Common myeloid progenitor, CD34-positive (primary cell): Measurements from ENCODE around the gene ARHGAP26.
"Not testable (repeated sequence)": the region's sequence is repeated elsewhere in the genome, so short reads cannot be mapped to it uniquely, and the experiment has no call there.

Experiments
- CTCF ChIA-PET: fragments of 350-600 bp; sonication (Branson Sonifier 250); formaldehyde crosslinking; loops from one replicate; lab custom pipeline; 2021; ENCODE audit warnings: antibody characterized with exemption; lab: Charles Lee
- POLR2A ChIA-PET: fragments of 350-600 bp; sonication (Branson Sonifier 250); formaldehyde crosslinking; loops from one replicate; lab custom pipeline; 2021; ENCODE audit warnings: antibody characterized with exemption; lab: Charles Lee
- DNase-seq, 3 donors: peaks; one replicate each; pipeline versions ENCODE4 v3.0.0 to v3.0.0-alpha.2; 2013
- H3K27ac ChIP-seq, 2 experiments: 1 replicate in 1 of 2; 2 replicates in 1 of 2; pipeline ENCODE4 v1.7.0; 2013; ENCODE audit warnings: inconsistent platforms in 2 of 2, low read length in 2 of 2, mild to moderate bottlenecking in 2 of 2, low read depth in 1 of 2, moderate library complexity in 1 of 2; ENCODE audit not compliant: severe bottlenecking in 2 of 2, insufficient read depth in 1 of 2, poor library complexity in 1 of 2
- H3K27me3 ChIP-seq, 5 experiments: replicated peaks in 2 of 5; 1 replicate in 3 of 5; 2 replicates in 2 of 5; pipeline versions ENCODE4 v1.6.1 to v1.7.0; 2013; ENCODE audit warnings: low read length in 4 of 5, mild to moderate bottlenecking in 2 of 5, moderate library complexity in 2 of 5, inconsistent platforms in 1 of 5; ENCODE audit not compliant: insufficient read depth in 5 of 5, control insufficient read depth in 4 of 5
- H3K36me3 ChIP-seq, 4 experiments: 1 replicate in 2 of 4; 2 replicates in 2 of 4; pipeline versions ENCODE4 v1.6.1 to v1.7.0; 2013; ENCODE audit warnings: low read length in 3 of 4, control low read depth in 1 of 4, mild to moderate bottlenecking in 1 of 4; ENCODE audit not compliant: control insufficient read depth in 4 of 4, insufficient read depth in 4 of 4
- H3K4me1 ChIP-seq, 4 experiments: 1 replicate in 3 of 4; 2 replicates in 1 of 4; pipeline versions ENCODE4 v1.6.1 to v1.7.1; 2013; ENCODE audit warnings: low read length in 3 of 4, mild to moderate bottlenecking in 3 of 4, control low read depth in 1 of 4, inconsistent platforms in 1 of 4, moderate library complexity in 1 of 4; ENCODE audit not compliant: control insufficient read depth in 4 of 4, insufficient read depth in 4 of 4; ENCODE audit errors: control extremely low read depth in 1 of 4
- H3K4me3 ChIP-seq, 7 experiments: 1 replicate in 4 of 7; 2 replicates in 3 of 7; pipeline versions ENCODE4 v1.5.1 to v1.7.0; 2013; ENCODE audit warnings: mild to moderate bottlenecking in 7 of 7, low read length in 6 of 7, moderate library complexity in 6 of 7, inconsistent platforms in 2 of 7, low read depth in 2 of 7, control low read depth in 1 of 7; ENCODE audit not compliant: insufficient read depth in 4 of 7, control insufficient read depth in 1 of 7; ENCODE audit errors: extremely low read depth in 1 of 7
- H3K9me3 ChIP-seq, 5 experiments: 1 replicate in 4 of 5; 2 replicates in 1 of 5; pipeline versions ENCODE4 v1.6.1 to v1.7.1; 2013; ENCODE audit warnings: low read length in 4 of 5, mild to moderate bottlenecking in 2 of 5, inconsistent platforms in 1 of 5, low read depth in 1 of 5, moderate library complexity in 1 of 5; ENCODE audit not compliant: control insufficient read depth in 4 of 5, insufficient read depth in 2 of 5; ENCODE audit errors: control extremely low read depth in 1 of 5
- WGBS: methylation state at CpG from one replicate; pipeline ENCODE4 v1.1.5; 2013; ENCODE audit not compliant: insufficient coverage; 5-methylcytosine and 5-hydroxymethylcytosine counted together

ARHGAP26 gene

DNA sequence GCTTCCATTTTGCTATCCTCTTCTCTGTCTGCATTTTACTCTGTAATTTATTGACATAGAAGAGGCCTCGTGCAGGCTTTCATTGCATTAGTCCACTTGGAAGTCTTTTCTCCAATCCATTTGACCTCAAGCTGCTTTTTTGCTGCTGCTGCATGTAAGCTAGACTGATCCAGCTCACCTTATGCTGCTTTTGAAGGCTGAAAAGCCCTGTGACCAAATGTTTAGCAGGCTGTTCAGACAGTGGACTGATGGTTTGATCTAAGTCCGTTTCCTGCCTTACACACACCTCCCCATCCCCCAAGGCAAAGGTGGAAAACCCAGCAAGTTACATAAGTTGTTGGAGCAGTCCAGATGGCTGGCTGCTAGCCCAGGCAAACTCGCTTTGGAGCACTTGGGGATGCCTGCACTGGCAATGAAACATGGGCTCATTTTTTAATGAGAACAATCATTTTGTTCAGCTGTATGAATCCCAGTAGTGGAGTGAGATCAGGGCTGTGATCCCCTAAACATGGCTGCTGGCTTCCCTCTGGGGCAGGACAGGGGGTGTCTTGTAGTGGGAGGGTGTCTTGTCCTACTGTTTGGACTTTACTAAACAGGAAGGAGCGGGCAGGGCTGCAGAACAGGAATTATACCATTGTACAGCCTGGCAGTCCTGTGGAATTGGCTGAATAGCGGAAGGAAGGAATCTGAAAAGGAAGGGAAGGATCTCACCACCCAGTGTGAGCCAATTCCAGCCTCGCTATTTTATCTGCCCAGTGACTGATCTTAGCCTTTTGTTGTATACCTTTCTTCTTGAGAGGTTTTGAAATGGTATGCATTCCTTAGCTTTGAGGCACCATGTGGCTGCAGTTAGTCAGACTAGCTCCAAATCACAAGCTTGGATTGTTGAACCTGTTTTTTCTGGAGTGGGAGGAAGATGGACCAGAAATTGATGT, 212.0 kb downstream of the ARHGAP26 start:
- H3K27me3 ChIP-seq = no peaks in the 10 kb centered on the region
- H3K4me1 ChIP-seq = peaks cover 15 to 59% (median 52%) of the 10 kb centered on the region in 4 experiments
- peak overlapping the region in 2 of 7 experiments; percentile 12 to 19 for H3K4me3 ChIP-seq
- no peak overlapping the region for H3K27ac ChIP-seq
- H3K36me3 ChIP-seq = no peaks in the 10 kb centered on the region
- ChIA-PET POLR2A (interaction anchor here (1.0 kb wide), 1 partner anchor 269 kb away, joined by 3 read pairs; no protein-coding TSS in a partner anchor), CTCF (interaction anchor here (0.7 to 2.3 kb wide), 4 partner anchors 20 to 422 kb away, joined by 3 to 8 read pairs (median 4); no protein-coding TSS in a partner anchor)
- no peak for DNase-seq
- peaks cover 0 to 2% (median 0%) of the 10 kb centered on the region in 5 experiments for H3K9me3 ChIP-seq
- WGBS = 60% methylated on average over 5 of the region's 6 CpGs

- Histone ChIP-seq H3K27ac (no peak overlapping the region), H3K4me3 (no peak overlapping the region), H3K27me3 (no peaks in the 10 kb centered on the region), H3K9me3 (peaks cover 0 to 2% (median 0%) of the 10 kb centered on the region in 5 experiments), H3K4me1 (peaks cover 12 to 53% (median 46%) of the 10 kb centered on the region in 4 experiments), H3K36me3 (no peaks in the 10 kb centered on the region)
- ChIA-PET CTCF (interaction anchor here (0.7 to 2.3 kb wide), 3 partner anchors 19 to 422 kb away, joined by 3 to 8 read pairs (median 5); no protein-coding TSS in a partner anchor), POLR2A (no interaction called here)
- no peak for DNase-seq
- WGBS = 92% methylated on average over 2 of the region's 4 CpGs
Observed at GRCh38 chr5:142982821-142983200, 212.6 kb downstream of the ARHGAP26 start.

DNA sequence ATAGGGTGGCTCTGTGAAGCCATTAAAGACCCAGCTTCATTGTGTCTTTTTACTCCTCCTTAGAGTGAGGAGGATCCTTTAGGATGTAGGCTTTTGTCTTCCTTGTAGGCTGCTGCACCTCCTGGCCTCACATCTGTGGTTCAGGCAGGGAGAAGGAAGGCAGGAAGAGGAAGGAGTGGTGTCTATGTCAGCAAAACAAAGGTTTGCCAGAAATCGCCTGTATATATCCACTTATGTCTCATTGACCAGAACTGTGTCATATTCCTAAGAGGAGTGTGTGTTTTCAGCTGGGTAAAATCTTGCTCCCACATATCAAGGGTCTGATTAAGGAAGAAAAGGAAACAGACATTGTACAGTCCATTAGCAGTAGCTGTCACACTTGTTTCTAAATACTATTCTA, 213.8 kb downstream of the ARHGAP26 start:
- no peaks in the 10 kb centered on the region for H3K27me3 ChIP-seq
- H3K36me3 ChIP-seq = no peaks in the 10 kb centered on the region
- ChIA-PET CTCF (interaction anchor here (2.1 to 2.4 kb wide), 2 partner anchors 9 to 11 kb away, joined by 8 to 11 read pairs; no protein-coding TSS in a partner anchor), POLR2A (no interaction called here)
- peaks cover 0 to 2% (median 0%) of the 10 kb centered on the region in 5 experiments for H3K9me3 ChIP-seq
- H3K4me3 ChIP-seq = no peak overlapping the region
- WGBS = no CpG with 5 or more reads among the region's 1 CpG
- H3K27ac ChIP-seq = peak overlapping the region in 1 of 2 experiments; percentile 15
- DNase-seq = no peak
- peaks cover 5 to 43% (median 37%) of the 10 kb centered on the region in 4 experiments for H3K4me1 ChIP-seq

- WGBS = no CpG with 5 or more reads among the region's 2 CpGs
- Histone ChIP-seq H3K27ac (no peak overlapping the region), H3K36me3 (no peaks in the 10 kb centered on the region), H3K4me3 (no peak overlapping the region), H3K9me3 (peaks cover 0 to 2% (median 0%) of the 10 kb centered on the region in 5 experiments), H3K4me1 (peaks cover 5 to 38% (median 32%) of the 10 kb centered on the region in 4 experiments), H3K27me3 (no peaks in the 10 kb centered on the region)
- ChIA-PET CTCF (interaction anchor here (0.9 to 2.4 kb wide), 4 partner anchors 10 to 80 kb away, joined by 3 to 11 read pairs (median 6); no protein-coding TSS in a partner anchor), POLR2A (no interaction called here)
- no peak for DNase-seq
Observed at GRCh38 chr5:142984525-142984924, 214.3 kb downstream of the ARHGAP26 start.

- CTCF ChIA-PET = interaction anchor here (1.2 kb wide), 1 partner anchor 108 kb away, joined by 3 read pairs; no protein-coding TSS in a partner anchor
- H3K36me3 ChIP-seq, DNase-seq, POLR2A ChIA-PET, H3K27me3 ChIP-seq, H3K4me3 ChIP-seq, H3K4me1 ChIP-seq, H3K27ac ChIP-seq: not testable (repeated sequence)
- no CpG with 5 or more reads among the region's 1 CpG for WGBS
- H3K9me3 ChIP-seq = peaks cover 0 to 12% (median 5%) of the 10 kb centered on the region in 5 experiments
Observed at GRCh38 chr5:142989270-142989669, 219.1 kb downstream of the ARHGAP26 start.

DNA sequence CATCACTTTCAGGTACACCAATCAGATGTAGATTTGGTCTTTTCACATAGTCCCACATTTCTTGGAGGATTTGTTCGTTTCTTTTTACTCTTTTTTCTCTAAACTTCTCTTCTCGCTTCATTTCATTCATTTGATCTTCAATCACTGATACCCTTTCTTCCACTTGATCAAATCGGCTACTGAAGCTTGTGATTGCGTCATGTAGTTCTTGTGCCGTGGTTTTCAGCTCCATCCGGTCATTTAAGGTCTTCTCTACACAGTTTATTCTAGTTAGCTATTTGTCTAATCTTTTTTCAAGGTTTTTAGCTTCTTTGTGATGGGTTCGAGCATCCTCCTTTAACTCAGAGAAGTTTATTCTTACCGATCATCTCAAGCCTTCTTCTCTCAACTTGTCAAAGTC, 219.9 kb downstream of the ARHGAP26 start:
- CTCF ChIA-PET = interaction anchor here (0.8 to 1.4 kb wide), 3 partner anchors 11 to 109 kb away, joined by 3 read pairs; no protein-coding TSS in a partner anchor
- POLR2A ChIA-PET, H3K36me3 ChIP-seq, H3K4me1 ChIP-seq, H3K4me3 ChIP-seq, H3K27me3 ChIP-seq, DNase-seq, H3K27ac ChIP-seq: not testable (repeated sequence)
- 92% methylated on average over 7 of the region's 8 CpGs for WGBS
- peaks cover 0 to 12% (median 5%) of the 10 kb centered on the region in 5 experiments for H3K9me3 ChIP-seq
